Medulla oblongata (tissue), 1 donor: ENCODE measurements around the gene ATF7.
"Not testable (repeated sequence)": the region's sequence is repeated elsewhere in the genome, so short reads cannot be mapped to it uniquely, and the experiment has no call there.

Source experiments
- DNase-seq: peaks from one replicate; pipeline ENCODE4 v3.0.0-alpha.2; 2015; ENCODE audit errors: extremely low spot score

The ATF7 gene

DNA sequence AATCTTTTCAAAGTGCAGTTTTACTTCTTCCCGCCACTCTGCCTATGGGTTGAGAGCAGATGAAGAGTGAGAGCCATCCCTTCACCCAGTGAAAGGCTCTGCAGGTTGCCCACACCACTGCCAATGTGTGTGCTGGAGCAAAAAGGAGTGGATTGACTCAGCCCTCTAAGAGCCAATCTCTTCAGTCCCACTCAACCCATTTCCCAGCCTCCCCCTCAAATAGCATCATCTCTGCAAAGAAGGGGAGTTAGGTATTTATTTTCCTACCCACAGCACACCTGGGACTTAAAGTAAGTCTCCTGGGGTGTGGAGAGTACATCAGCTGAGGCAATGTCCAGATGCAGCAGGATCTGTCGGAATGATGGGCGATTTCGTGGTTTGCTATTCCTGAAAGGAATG lies 142.2 kb downstream of the ATF7 start:
- no peak for DNase-seq

DNA sequence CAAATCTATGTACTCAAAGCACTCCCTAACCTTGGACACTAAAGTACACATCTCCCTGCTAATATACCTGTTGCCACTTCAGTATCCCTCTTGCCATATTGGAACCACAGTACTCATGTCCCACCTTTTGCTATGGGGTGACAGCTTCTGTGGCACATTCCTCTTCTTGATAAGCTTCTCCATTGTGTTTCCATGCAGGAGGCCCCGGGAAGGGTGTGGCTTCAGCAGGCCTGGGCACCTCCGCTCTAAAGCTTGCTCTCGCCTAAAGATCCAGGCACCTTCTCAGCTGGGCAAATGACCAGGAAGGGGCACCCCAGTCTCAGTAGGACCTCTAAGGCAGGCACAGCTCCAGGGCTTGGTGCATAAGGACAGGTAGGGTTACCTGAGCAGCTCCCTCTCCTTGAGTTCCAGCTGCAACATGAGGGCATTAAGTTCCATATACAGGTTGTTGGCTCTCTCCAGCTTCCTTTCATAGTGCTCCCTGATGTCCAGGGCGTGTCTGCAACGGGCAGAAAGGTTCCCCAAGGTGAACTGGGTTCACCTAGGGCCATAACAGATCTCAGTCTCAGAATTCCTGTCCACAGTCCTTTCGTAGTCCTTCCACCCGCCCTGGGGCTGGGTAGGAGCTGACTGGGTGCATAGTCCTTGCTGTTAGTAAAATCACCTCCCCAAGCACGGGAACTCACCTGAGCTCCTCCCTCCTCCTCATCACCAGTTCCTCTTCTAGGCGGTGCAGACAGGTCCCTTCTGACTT lies 142.8 kb downstream of the ATF7 start:
- DNase-seq = no peak

DNA sequence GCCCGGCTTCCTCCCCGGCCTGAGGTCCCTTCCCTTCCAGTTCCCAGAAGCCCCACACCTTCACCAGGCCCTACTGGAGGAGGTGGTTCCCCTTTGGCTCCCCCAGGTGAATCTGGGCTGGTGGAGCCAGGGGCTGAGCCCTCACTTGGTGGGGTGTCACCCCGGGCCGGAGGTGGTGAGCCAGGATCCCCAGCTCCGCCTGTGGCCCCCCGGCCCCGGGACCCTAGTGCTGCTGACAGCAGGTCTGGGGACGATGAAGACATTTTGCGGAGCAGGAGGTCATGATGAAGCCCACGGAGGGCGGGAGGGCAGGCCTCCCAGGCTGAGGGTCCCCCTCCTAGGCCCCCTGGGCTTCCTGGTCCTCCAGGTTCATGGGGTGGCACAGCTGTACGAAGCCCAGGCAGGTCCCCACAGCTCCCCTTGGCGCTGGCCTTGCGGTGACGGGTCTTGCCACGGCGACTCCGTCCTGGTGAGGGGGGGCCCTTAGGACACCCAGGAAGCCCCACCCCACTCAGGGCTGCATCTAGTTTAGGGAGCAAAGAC lies 143.5 kb downstream of the ATF7 start:
- DNase-seq = no peak

DNA sequence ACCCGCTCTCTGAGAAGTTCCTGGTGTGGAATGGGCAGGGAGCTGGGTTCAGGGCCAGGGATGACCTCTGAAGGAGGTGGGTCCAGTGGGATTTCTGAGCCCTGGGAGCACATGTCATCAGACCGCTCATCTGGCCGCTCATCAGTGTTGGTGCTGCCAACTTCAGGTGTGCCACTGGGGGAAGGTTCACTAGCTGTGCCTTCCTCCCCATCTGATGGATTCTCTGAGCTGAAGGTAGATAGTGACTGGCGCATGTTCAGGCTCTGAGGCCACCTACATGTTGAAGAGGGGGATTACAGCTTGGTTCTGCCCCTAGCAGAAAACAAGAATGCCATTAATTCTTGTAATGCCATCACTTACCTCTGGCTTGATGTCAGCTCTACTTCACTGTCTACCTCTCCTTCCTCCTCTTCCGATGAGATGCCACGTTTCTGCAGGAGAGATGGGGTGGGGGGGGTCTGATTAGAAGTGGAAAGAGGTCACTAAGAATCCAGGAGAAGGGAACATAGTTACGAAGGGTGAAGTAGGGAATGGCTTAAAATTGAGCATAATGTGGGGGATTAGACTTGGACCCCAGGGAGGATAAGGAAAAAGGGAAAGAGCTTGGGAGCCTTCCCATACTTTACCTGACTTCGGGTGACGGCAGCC lies 144.1 kb downstream of the ATF7 start:
- no peak for DNase-seq

DNA sequence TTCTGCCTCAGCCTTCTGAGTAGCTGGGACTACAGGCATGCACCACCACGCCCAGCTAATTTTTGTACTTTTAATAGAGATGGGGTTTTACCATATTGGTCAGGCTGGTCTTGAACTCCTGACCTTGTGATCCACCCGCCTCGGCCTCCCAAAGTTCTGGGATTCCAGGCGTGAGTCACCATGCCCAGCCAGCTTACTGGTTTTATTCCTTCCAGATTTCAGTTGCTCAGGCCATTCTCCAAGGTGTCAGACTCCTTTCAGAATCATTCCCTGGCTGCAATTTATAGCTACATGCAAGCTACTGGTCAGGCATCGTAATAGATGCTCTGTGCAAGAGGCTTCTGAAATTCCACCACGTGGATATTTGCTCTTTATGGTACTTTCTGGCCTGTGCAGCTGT lies 144.7 kb downstream of the ATF7 start:
- DNase-seq = not testable (repeated sequence)

DNA sequence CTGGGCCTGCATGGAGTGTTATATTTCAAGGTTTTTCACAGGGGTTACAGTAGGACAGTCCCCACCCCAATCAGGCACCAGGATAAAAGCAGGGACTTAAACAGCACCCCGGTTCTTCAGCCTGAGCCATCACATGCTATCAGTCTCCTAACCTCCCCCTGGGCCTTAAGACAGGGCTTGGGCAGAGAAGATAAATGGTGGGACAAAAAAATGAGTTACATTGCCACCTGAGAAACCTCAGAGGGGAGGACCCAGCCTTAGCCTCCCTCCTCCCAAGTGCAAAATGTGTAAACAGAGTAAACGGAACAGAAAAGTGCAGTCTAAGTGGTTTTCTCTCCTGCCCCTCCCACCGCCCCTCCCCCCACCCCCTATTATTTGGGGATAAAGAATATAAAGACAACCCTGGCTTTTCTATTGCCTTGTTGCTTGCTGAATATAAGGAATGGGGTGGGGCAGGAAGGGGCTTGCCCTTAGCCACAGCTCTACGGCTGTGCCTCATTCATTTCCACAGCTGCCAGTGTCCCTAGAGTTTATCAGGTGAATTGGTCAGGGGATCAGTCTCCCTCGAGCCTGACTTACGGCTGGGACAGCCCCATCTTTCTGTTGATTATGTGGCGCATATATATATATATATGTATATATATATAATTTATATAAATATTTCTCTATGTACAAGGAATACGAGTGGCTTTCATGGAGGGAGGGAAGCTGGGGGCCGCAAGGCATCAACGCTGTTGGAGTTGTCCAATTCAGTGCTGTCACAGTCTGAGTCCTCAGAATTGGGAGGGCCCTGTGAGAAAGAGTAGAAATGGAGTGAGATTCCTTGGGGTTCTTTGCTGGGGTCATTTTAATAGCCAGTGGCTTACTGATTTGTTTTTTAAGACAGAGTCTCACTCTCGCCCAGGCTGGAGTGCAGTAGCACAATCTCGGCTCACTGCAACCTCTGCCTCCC lies 145.4 kb downstream of the ATF7 start:
- no peak for DNase-seq

DNA sequence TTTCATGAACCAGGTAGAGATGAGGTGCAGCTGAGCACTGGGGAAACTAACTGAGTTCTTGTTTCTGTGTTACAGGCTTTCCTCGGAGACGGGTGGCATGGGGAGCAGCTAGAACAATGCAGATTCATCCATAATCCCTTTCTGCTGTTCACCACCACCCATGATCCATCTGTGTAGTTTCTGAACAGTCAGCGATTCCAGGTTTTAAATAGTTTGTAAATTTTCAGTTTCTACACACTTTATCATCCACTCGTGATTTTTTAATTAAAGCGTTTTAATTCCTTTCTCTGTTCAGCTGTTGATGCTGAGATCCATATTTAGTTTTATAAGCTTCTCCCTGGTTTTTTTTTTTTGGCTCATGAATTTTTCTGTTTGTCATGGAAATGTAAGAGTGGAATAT lies 146.9 kb downstream of the ATF7 start:
- no peak for DNase-seq

DNA sequence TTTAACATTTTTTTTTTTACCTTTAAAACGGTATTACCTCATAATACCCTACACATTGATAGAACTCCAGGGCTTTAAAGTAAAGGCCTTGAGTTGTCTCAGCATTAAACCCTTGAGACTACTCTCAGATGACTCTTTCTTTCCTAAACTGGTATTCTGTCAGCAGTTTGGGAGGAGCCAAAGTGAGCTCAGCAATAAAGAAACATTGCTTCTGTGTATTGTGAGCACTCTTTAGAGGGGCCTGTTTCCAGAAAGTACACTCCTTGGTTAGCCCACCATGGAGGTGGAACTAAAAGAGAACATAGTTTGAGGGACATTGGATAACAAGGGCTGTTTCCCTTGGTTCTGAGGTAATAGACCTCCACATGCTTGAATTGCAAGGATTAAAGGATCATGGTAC lies 147.3 kb downstream of the ATF7 start:
- no peak for DNase-seq

DNA sequence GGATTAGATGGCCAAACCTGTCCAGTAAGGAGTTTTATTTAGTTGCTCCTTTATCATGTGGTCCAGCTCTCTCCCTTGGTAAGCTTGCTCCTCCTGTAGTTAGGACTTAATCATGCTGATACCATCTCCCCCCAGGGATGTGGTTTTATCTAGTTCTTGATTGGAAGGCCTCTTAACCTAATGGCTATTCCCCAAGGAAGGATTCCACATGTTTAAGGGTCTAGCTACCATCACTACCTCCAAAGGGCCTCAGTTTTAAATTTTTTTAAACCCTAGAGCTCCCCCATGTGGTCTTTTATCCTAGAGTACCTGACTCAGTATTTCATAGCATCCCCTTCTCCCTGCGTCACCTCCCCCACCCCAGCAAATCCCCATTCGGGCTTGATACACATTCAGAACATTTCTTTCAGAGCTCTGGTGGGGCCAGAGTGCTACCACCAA lies 149.4 kb downstream of the ATF7 start:
- DNase-seq = no peak

DNA sequence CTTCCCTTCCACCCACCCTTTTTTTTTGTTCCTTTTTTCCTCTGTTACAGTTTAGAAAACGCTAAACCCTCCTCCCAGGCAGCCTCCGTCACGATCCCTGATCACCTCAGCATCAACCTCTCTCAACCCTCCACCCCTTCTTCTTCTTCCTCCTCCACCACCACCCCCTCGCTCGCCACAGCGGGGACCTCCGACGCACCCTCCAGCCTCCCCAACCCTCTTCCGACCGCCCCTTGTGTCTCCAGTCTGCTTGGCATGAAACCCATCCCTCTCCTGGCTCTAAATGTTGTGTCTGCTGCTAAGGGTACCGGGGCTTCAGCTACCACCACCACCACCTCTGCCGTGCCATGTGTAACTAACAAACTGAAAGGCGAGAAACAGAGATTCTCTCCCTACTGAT lies 151.4 kb downstream of the ATF7 start:
- DNase-seq = no peak

DNA sequence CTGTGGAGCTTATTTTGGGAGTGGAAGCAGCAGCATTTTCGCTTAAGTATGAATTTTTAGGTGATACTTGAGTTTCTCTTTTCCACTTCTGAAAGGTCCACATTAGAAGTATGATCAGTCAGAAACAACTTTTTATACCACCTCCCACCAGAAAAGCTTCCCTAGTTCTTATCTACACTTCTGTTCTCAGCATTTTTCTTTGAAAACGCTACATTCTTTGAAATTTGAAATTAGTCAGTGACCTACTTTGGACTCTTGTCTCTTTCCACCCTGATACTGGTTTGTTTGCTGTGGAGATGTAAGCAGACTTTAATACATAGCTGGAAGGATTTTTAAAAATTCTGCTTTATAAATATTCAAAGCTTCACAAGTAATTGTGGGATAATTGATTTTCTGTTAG lies 152.1 kb downstream of the ATF7 start:
- DNase-seq = no peak

DNA sequence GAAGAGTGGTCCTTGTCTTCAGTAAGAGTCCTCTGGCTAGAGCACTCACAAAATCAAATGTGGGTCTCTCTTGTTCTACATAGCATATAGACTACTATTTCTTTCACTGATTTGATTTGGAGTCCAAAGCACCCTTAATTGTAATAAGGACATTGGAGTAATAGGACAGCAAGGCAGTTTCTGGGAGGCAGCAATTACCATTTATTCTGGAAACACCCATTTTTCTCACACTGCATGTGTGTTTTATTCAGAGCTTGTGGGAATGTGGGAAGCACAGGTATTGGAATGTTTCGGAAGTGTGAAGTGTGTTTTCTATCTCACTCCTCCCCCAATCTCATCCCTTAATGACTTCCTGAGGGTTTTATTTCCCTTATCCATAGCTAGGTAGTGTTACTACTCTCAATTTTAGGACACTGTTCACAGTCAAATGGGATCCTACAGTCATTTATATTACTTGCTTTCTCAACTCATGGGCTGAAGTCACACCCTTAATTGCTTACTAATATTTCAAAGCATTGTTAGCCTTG lies 154.1 kb downstream of the ATF7 start:
- DNase-seq = no peak

DNA sequence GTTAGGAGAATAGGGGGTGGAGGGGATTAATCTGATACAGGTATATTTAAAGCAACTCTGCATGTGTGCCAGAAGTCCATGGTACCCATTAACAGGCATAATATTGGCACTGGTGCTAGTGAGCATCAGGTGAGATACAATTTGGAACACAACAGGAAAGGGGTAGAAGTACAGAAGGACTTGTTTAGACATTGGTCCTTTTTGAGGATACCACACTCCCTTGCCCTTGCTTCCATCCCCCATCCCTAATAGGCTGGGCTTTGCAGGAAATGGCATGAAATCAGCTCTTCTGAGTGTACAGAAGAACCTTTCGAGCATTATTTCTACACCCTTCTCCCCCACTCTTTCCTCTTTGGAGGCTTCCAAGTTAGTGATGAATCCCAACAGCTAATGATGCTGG lies 157.9 kb downstream of the ATF7 start:
- DNase-seq = no peak

DNA sequence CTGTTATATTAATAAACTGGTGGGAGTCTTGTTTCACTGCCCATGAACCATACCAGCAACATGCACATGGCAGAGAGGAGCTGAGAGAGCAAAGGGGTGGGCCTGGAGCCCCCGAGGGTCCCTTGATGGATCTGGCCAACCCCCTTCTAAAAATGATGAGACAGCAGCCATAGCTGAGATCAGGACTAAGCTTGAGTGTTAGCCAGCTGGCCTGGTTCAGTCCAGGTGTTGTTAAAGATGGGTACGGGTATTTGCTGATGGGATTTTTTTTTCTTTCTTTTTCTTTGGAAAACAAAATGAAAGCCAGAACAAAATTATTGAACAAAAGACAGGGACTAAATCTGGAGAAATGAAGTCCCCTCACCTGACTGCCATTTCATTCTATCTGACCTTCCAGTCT lies 158.3 kb downstream of the ATF7 start:
- DNase-seq = no peak

DNA sequence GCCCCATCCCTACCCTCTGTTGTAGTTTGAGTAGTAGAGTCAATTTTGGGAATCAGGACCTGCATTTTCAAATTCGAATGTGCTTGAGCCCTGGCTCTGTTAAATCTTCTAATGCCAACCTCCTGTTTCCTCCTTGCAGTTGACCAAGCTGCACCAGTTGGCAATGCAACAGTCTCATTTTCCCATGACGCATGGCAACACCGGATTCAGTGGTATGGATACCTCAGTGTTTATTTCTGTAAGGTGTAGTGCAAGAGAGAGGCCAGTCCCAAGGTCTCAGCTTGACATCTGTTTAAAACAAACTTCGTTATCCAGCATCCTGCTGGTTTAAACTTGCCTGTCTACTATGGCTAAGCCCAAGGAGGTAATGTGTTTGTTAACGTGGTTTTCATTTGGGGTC lies 159.1 kb downstream of the ATF7 start:
- no peak for DNase-seq

DNA sequence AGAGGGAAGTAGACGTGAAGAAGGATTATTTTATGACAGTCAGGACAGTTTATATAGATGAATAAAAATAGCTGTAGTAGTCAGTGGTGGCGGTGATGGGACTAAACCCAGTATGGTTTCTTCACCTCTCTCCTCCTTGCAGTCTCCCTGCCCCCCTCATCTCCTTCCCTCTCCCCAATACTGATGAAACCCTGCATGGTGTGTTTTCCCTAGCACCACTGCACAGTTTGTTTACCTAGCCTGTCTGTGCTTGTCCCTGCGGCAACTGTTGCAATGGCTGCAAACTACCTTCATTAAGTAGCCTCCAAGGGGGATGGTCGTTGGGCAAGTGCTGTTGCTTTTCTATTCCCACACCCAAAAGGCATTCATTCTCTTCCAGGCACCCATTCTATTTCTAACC lies 159.5 kb downstream of the ATF7 start:
- no peak for DNase-seq

DNA sequence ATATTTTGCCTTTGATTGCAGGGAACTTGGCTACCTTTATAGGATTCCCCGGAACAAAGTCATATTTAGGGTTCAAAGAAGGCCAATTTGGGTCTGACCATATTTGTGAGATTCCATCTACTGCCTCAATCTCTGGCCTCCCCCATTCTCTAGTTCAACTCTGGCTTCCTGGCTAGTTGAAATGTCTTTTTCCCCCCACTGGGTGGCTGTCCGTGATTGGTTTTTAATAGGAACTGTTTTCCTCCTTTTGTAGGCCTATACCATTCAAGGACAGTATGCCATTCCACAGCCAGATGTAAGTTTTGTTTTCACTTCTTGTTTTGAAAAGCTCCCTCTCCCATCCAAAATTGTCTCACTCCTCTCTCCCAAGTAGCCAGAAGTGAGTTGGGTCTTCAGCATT lies 160.5 kb downstream of the ATF7 start:
- DNase-seq = no peak

DNA sequence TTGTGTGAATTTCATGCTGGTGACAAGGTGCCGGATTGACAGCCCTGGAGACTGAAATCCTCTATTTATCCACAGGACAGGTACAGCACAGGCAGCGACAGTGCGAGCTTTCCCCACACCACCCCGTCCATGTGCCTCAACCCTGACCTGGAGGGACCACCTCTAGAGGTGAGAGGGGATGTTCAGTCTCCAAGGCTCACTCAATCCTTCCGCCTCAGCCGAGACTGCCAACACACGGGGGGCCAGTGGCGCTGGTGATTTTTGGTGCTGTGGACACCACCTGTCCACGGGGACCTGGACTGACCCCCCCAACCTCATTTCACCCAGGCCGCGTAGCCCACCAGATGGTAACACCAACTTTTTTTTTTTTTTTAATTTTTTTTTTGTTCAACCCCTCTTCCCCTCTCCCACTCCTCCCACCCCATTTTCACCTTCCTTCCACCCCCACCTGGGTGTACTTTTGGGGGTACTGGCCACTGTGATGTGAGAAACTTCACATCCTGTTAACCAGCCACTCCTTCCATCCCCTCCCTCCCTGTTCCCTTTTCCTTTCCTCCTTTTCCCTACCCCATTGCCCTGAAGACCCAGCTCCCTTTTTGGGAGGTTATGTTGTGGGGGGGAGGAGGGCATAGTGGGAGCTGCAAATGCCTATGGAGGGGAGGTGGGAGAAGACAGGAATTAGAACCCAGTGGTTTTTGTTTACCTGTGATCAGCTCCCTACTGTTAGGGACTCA lies 161.3 kb downstream of the ATF7 start:
- DNase-seq = no peak

DNA sequence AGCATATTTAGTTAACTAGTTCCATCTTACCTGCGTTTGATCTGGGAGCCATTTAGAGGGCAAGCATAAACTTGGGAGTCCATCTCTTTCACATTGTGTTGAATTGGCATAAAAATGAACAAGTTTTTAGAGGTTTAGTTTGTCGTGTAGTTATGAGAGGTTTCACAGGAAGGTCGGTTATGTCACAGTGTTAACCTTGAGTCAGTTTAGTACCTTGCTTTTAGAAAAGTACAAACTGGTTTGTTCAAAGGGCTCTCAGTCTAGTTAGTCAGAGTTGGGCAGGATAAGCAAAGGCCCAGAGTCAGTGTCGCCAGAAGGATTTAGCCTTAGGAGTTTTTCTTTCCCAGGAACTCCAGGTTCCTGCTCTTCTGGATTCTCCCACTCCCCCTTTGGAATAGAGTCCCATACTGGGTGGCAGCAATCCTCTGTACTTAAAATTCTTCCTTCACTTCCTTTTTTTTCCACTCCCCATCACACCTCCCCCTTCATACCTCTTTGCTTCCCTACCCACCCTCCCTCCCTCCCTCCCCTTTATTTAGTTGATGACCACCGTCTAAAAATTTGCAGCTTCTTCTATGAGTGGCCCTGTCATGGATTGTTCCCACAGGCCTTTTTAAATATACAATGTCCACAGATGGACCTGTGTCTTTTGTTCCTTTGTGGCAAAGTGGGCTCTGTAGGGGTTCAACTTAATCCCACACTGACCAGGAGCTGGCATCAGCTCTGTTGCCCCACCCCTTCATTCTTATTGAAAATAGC lies 162.2 kb downstream of the ATF7 start:
- DNase-seq = no peak

DNA sequence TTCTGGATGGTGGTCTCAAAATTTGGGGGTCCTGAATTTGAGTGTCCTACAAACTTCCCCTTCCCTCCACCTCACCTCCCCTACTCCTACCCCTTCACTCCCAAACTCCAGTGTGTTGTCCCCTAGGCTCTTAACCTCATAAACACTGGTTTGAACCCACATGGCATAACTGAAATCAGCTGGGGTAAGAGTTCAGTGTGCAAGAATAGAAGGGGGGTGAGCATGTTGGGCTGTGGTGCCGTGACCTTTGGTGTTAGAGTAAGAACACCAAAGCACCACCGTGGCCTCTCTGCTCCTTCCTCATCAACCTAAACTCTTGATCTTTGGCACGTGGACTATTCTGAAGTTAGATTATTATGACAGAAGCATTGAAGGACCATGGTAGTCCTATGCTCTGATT lies 163.2 kb downstream of the ATF7 start:
- DNase-seq = no peak

DNA sequence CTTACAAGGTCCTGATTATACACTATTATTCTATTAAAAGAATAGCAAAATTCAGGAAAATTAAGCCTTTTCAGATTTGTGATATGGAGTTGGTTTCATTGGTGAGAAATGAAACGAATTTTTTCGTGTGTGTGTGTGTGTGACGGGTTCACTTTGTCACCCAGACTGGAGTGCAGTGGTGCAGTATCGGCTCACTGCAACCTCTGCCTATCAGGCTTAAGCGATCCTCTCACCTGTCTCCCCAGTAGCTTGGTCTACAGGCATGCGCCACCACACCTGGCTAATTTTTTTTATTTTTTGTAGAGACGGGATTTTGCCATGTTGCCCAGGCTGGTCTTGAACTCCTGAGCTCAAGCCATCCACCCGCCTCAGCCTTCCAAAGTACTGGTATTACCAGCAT lies 164.6 kb downstream of the ATF7 start:
- DNase-seq = no peak
